B cell (primary cell): ENCODE measurements around the gene AUTS2. TPM values are rescaled to one million over a fixed set of nuclear protein-coding genes. Genes with fewer than 3 reads are reported as not detected.

Experiments used
- ATAC-seq: fragments of 200-7000 bp; cut with Tn5 transposase; one replicate; pipeline ENCODE4 v1.10.0; 2021; ENCODE audit warnings: low read depth, mild to moderate bottlenecking, moderate number of reproducible peaks, moderate library complexity
- CTCF ChIA-PET: fragments of 350-600 bp; sonication (Branson Sonifier 250); formaldehyde crosslinking; loops from one replicate; lab custom pipeline; 2021; ENCODE audit warnings: antibody characterized with exemption, inconsistent platforms; lab: Charles Lee
- POLR2A ChIA-PET: fragments of 350-600 bp; sonication (Branson Sonifier 250); formaldehyde crosslinking; loops from one replicate; lab custom pipeline; 2021; ENCODE audit warnings: antibody characterized with exemption; lab: Charles Lee
- DNase-seq: peaks from one replicate; pipeline ENCODE4 v3.0.0; 2013
- H2AFZ ChIP-seq: 2 replicates; pipeline ENCODE4 v1.6.1; 2012; ENCODE audit warnings: mild to moderate bottlenecking, low read depth, low read length; ENCODE audit not compliant: insufficient read depth, poor library complexity, severe bottlenecking
- H3K27ac ChIP-seq, 2 donors: 1 replicate in 1 of 2; 2 replicates in 1 of 2; pipeline ENCODE4 v1.5.1; 2012 to 2013; ENCODE audit warnings: low read length in 2 of 2, mild to moderate bottlenecking in 2 of 2, moderate library complexity in 1 of 2
- H3K27me3 ChIP-seq, 4 experiments: fragments of 200-600 bp in 1 of 4; sonication (generic) in 1 of 4; replicated peaks in 1 of 4; 1 replicate in 2 of 4; 2 replicates in 2 of 4; pipeline versions ENCODE4 v1.6.1 to v1.7.0; 2013 to 2016; ENCODE audit warnings: low read length in 3 of 4, mild to moderate bottlenecking in 2 of 4, mixed read lengths in 1 of 4, moderate library complexity in 1 of 4; ENCODE audit not compliant: insufficient read depth in 4 of 4, control insufficient read depth in 3 of 4; ENCODE audit errors: control extremely low read depth in 1 of 4
- H3K36me3 ChIP-seq, 2 experiments: replicated peaks in 1 of 2; 1 replicate in 1 of 2; 2 replicates in 1 of 2; pipeline versions ENCODE4 v1.6.1 to v1.7.1; 2013; ENCODE audit warnings: low read length in 1 of 2; ENCODE audit not compliant: insufficient read depth in 2 of 2, control insufficient read depth in 1 of 2; ENCODE audit errors: control extremely low read depth in 1 of 2, extremely low read depth in 1 of 2
- H3K4me1 ChIP-seq, 2 donors: fragments of 200-600 bp in 1 of 2; sonication (generic) in 1 of 2; 1 replicate in 1 of 2; 2 replicates in 1 of 2; pipeline versions ENCODE4 v1.5.1 to v1.6.1; 2013 to 2017; ENCODE audit warnings: low read length in 2 of 2; ENCODE audit not compliant: control insufficient read depth in 2 of 2, insufficient read depth in 2 of 2
- H3K4me2 ChIP-seq: replicated peaks from 2 replicates; pipeline ENCODE3; 2012; ENCODE audit warnings: mild to moderate bottlenecking, low read depth, low read length; ENCODE audit not compliant: poor library complexity, severe bottlenecking
- H3K4me3 ChIP-seq, 5 experiments: fragments of 200-600 bp in 1 of 5; sonication (generic) in 1 of 5; 1 replicate in 3 of 5; 2 replicates in 2 of 5; pipeline versions ENCODE4 v1.5.1 to v1.7.0; 2011 to 2016; ENCODE audit warnings: low read length in 4 of 5, mild to moderate bottlenecking in 4 of 5, low read depth in 2 of 5, control low read depth in 1 of 5, moderate library complexity in 1 of 5; ENCODE audit not compliant: insufficient read depth in 1 of 5; ENCODE audit errors: control extremely low read depth in 1 of 5, extremely low read depth in 1 of 5
- H3K79me2 ChIP-seq: fragments of 200-600 bp; sonication (generic); one replicate; pipeline ENCODE4 v1.6.0; 2016; ENCODE audit warnings: low read length; ENCODE audit not compliant: control insufficient read depth, insufficient read depth
- H3K9ac ChIP-seq: fragments of 200-600 bp; sonication (generic); 2 replicates; pipeline ENCODE4 v1.6.1; 2017; ENCODE audit warnings: mild to moderate bottlenecking, low read length, moderate library complexity
- H3K9me3 ChIP-seq, 3 donors: one replicate each; pipeline versions ENCODE4 v1.6.1 to v1.7.1; 2013; ENCODE audit warnings: low read length in 2 of 3; ENCODE audit not compliant: control insufficient read depth in 2 of 3, insufficient read depth in 1 of 3; ENCODE audit errors: control extremely low read depth in 1 of 3
- H4K20me1 ChIP-seq: 2 replicates; pipeline ENCODE4 v1.6.0; 2012; ENCODE audit warnings: mild to moderate bottlenecking, low read length; ENCODE audit not compliant: insufficient read depth, control insufficient read depth, poor library complexity, severe bottlenecking
- H3K27ac Mint-ChIP-seq: one replicate; pipeline ENCODE4 v1.8.0; 2021; ENCODE audit warnings: mixed read lengths
- H3K27me3 Mint-ChIP-seq: one replicate; pipeline ENCODE4 v1.8.0; 2021; ENCODE audit warnings: mixed read lengths
- H3K4me1 Mint-ChIP-seq: one replicate; pipeline ENCODE4 v1.8.0; 2021; ENCODE audit warnings: mixed read lengths
- H3K4me3 Mint-ChIP-seq: one replicate; pipeline ENCODE4 v1.8.0; 2021; ENCODE audit warnings: mixed read lengths
- H3K9me3 Mint-ChIP-seq: one replicate; pipeline ENCODE4 v1.8.0; 2022; ENCODE audit warnings: mixed read lengths; ENCODE audit not compliant: insufficient read depth
- EZH2 ChIP-seq: IDR thresholded peaks from 2 replicates; pipeline ENCODE4 v1.6.1; 2012; ENCODE audit warnings: borderline replicate concordance, low read depth, mild to moderate bottlenecking, moderate library complexity, low read length; ENCODE audit not compliant: insufficient read depth, poor library complexity, severe bottlenecking
- whole genome bisulfite sequencing: methylation state at CpG from one replicate; pipeline ENCODE4 v1.1.5; 2013; ENCODE audit warnings: missing lambda C conversion rate; ENCODE audit not compliant: insufficient coverage; 5-methylcytosine and 5-hydroxymethylcytosine counted together
- intact Hi-C: fragments of 100-400 bp; cut with micrococcal nuclease; formaldehyde crosslinking; loops from one replicate; pipeline ENCODE4 v1.10.0; 2022
- polyA plus RNA-seq: library from polyadenylated mRNA; depleted of rRNA; stranded (reverse); fragments of >200 nt; gene quantifications from 2 replicates; pipeline ENCODE4 v1.2.3, GENCODE V29; 2012
- total RNA-seq, 2 donors: library from RNA; stranded (reverse); fragments of 120-200 nt in 1 of 2; gene quantifications; 1 replicate in 1 of 2; 2 replicates in 1 of 2; pipeline versions ENCODE4 v1.2.3 to v1.2.4, GENCODE V29; 2013 to 2022
- TF ChIP-seq, protein P1 (sequence below): fragments of 200-600 bp; IDR thresholded peaks from one replicate; pipeline ENCODE4 v1.8.0; 2022; ENCODE audit warnings: antibody characterized with exemption, mild to moderate bottlenecking

AUTS2 gene
- total and polyA plus RNA-seq, 2 donors (not counting 1 experiment from before 2014, with no cell fraction given), result 22.3 to 35.0 TPM

DNA sequence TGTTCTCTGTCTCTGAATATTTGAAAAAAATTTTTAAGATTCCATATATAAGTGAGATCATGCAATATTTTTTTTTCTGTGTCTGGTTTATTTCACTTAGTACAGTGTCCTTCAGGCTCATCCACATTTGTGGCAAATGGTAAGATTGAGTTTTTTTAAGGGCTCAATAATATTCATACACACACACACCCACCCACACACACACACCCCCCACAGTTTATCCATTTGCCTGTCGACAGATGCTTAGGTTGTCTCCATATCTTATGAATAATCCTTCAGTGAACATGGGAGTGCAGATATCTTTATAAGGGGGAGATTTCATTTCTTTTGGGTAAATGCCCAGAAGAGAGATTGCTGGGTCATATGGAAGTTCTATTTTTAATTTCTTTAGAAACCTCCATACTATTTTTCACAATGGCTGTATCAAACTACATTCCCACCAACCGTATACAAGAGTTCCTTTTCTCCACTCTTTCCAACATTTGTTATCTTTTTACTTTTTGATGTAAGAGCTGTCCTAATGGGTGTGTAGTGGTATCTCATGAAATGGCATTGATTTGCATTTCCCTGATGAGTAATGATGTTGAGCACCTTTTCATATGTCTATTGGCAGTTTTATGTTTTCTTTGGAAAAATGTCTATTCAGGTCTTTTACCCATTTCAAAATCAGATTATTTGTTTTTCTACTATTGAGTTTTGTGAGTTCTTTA lies 35.0 kb downstream of the AUTS2 start:
- Histone ChIP-seq H3K36me3 (no peaks in the 10 kb centered on the region), H3K27me3 (no peaks in the 10 kb centered on the region), H3K9me3 (no peaks in the 10 kb centered on the region), H3K27ac (no peak overlapping the region), H3K4me3 (no peak overlapping the region), H3K4me2 (no peak overlapping the region), H3K4me1 (no peaks in the 10 kb centered on the region), H3K79me2 (peaks cover 10% of the 10 kb centered on the region), H3K9ac (no peak overlapping the region), H4K20me1 (no peaks in the 10 kb centered on the region), H2AFZ (no peak overlapping the region)
- intact Hi-C loops, result no loop called here
- no peak overlapping the region for H3K4me3 Mint-ChIP-seq
- no peak for DNase-seq
- WGBS, result no CpG with 5 or more reads among the region's 2 CpGs
- TF ChIP-seq, protein P1, sequence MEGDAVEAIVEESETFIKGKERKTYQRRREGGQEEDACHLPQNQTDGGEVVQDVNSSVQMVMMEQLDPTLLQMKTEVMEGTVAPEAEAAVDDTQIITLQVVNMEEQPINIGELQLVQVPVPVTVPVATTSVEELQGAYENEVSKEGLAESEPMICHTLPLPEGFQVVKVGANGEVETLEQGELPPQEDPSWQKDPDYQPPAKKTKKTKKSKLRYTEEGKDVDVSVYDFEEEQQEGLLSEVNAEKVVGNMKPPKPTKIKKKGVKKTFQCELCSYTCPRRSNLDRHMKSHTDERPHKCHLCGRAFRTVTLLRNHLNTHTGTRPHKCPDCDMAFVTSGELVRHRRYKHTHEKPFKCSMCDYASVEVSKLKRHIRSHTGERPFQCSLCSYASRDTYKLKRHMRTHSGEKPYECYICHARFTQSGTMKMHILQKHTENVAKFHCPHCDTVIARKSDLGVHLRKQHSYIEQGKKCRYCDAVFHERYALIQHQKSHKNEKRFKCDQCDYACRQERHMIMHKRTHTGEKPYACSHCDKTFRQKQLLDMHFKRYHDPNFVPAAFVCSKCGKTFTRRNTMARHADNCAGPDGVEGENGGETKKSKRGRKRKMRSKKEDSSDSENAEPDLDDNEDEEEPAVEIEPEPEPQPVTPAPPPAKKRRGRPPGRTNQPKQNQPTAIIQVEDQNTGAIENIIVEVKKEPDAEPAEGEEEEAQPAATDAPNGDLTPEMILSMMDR, result no peak
- TF ChIP-seq EZH2, result no peak
- H3K4me1 Mint-ChIP-seq, result peaks cover 3% of the 10 kb centered on the region
- no peaks in the 10 kb centered on the region for H3K27me3 Mint-ChIP-seq
- ATAC-seq, result no peak
- ChIA-PET POLR2A (no interaction called here), CTCF (no interaction called here)
- no peaks in the 10 kb centered on the region for H3K9me3 Mint-ChIP-seq
- H3K27ac Mint-ChIP-seq, result no peak overlapping the region

DNA sequence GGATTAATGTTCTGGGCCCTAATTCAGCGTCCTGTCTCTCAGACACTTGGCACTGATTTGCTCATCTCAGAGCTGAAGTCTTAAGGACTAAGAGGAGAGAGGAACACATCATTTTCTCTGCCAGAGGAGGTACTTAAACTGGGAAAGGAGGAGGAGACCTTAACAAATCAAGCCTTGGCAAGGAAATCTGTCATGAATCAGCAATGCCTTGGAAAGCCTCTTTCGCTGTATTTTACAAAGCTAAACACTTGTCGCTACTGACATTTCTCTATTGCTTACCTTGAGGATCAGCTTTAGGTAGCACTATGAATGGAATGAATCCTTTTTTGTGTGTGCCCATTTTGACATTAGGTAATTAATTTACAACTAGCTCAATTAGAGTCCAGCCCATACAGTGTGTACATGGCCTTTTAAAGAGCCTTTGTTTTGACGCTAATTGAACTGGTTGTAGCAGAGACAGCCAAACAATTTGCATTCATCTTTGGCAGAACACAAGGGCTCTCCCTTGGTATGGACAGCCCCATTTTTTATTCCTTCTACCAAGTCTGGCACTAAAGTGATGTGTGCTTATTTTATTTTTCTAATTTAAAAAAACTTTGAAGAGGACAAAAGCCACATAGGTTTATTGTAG lies 37.4 kb downstream of the AUTS2 start:
- Histone ChIP-seq H3K4me3 (no peak overlapping the region), H3K9me3 (no peaks in the 10 kb centered on the region), H3K9ac (no peak overlapping the region), H3K4me1 (no peaks in the 10 kb centered on the region), H3K27ac (no peak overlapping the region), H3K4me2 (no peak overlapping the region), H2AFZ (no peak overlapping the region), H3K79me2 (peaks cover 4% of the 10 kb centered on the region), H3K36me3 (no peaks in the 10 kb centered on the region), H3K27me3 (no peaks in the 10 kb centered on the region), H4K20me1 (no peaks in the 10 kb centered on the region)
- TF ChIP-seq, protein P1, result no peak
- TF ChIP-seq EZH2, result no peak
- ATAC-seq, result no peak
- intact Hi-C loops, result no loop called here
- no peak for DNase-seq
- Mint-ChIP-seq H3K27ac (no peak overlapping the region), H3K27me3 (no peaks in the 10 kb centered on the region), H3K9me3 (no peaks in the 10 kb centered on the region), H3K4me1 (no peaks in the 10 kb centered on the region), H3K4me3 (no peak overlapping the region)
- ChIA-PET POLR2A (no interaction called here), CTCF (no interaction called here)
- WGBS, result 93% methylated on average over 3 of the region's 4 CpGs
